ENCODE data around the gene CNTN5. TPM values are rescaled to one million over a fixed set of nuclear protein-coding genes. Genes with fewer than 3 reads are reported as not detected.

The CNTN5 gene
- total RNA-seq, 4 donors from 2014 or later = not detected

- TF ChIP-seq POLR2AphosphoS5 (IDR thresholded peaks at IDR 0.05) (no peak), CTCF (IDR thresholded peaks at IDR 0.05) (no peak), EP300 (IDR thresholded peaks at IDR 0.05) (no peak), POLR2A (IDR thresholded peaks at IDR 0.05) (no peak)
- no peaks in the 10 kb centered on the region for H3K4me1 ChIP-seq
- no peak overlapping the region for H3K4me3 ChIP-seq
- no peaks in the 10 kb centered on the region for H3K36me3 ChIP-seq
- 59% methylated on average over 3 of the region's 3 CpGs for WGBS
- H3K27ac ChIP-seq = no peak overlapping the region
- no peaks in the 10 kb centered on the region for H3K9me3 ChIP-seq
- DNase-seq (ENCODE audit: low spot score in 2 of 2) = no peak
- H3K27me3 ChIP-seq = no peaks in the 10 kb centered on the region
Observed at GRCh38 chr11:99708928-99709672, 688.4 kb downstream of the CNTN5 start.

- no peaks in the 10 kb centered on the region for H3K27me3 ChIP-seq
- no peak overlapping the region for H3K27ac ChIP-seq
- WGBS = 62% methylated on average over 3 of the region's 3 CpGs
- no peaks in the 10 kb centered on the region for H3K9me3 ChIP-seq
- no peak for TF ChIP-seq POLR2A (IDR thresholded peaks at IDR 0.05)
- no peak for TF ChIP-seq POLR2AphosphoS5 (IDR thresholded peaks at IDR 0.05)
- no peak for TF ChIP-seq EP300 (IDR thresholded peaks at IDR 0.05)
- TF ChIP-seq CTCF (IDR thresholded peaks at IDR 0.05) = no peak
- H3K4me1 ChIP-seq = no peaks in the 10 kb centered on the region
- DNase-seq (ENCODE audit: low spot score in 2 of 2) = no peak
- H3K4me3 ChIP-seq = no peak overlapping the region
- H3K36me3 ChIP-seq = no peaks in the 10 kb centered on the region
Observed at GRCh38 chr11:99716302-99716701, 695.6 kb downstream of the CNTN5 start.

GRCh38 chr11:99718291-99718690 is 697.5 kb downstream of the CNTN5 start:
- no peak for DNase-seq (ENCODE audit: low spot score in 2 of 2)
- TF ChIP-seq POLR2A (IDR thresholded peaks at IDR 0.05) (no peak), POLR2AphosphoS5 (IDR thresholded peaks at IDR 0.05) (no peak), CTCF (IDR thresholded peaks at IDR 0.05) (no peak), EP300 (IDR thresholded peaks at IDR 0.05) (no peak)
- Histone ChIP-seq H3K36me3 (no peaks in the 10 kb centered on the region), H3K27ac (no peak overlapping the region), H3K27me3 (no peaks in the 10 kb centered on the region), H3K9me3 (peaks cover 3% of the 10 kb centered on the region), H3K4me1 (no peaks in the 10 kb centered on the region), H3K4me3 (no peak overlapping the region)

- H3K27ac ChIP-seq = no peak overlapping the region
- H3K27me3 ChIP-seq = no peaks in the 10 kb centered on the region
- H3K4me1 ChIP-seq = no peaks in the 10 kb centered on the region
- H3K9me3 ChIP-seq = no peaks in the 10 kb centered on the region
- TF ChIP-seq EP300 (IDR thresholded peaks at IDR 0.05) (no peak), CTCF (IDR thresholded peaks at IDR 0.05) (no peak), POLR2A (IDR thresholded peaks at IDR 0.05) (no peak), POLR2AphosphoS5 (IDR thresholded peaks at IDR 0.05) (no peak)
- no peak overlapping the region for H3K4me3 ChIP-seq
- WGBS = 36% methylated on average over 4 of the region's 4 CpGs
- no peaks in the 10 kb centered on the region for H3K36me3 ChIP-seq
- DNase-seq (ENCODE audit: low spot score in 2 of 2) = no peak
Observed at GRCh38 chr11:99739464-99740089, 718.8 kb downstream of the CNTN5 start.

- no peak overlapping the region for H3K4me3 ChIP-seq
- DNase-seq (ENCODE audit: low spot score in 2 of 2) = no peak
- WGBS = 57% methylated on average over 2 of the region's 2 CpGs
- no peak overlapping the region for H3K27ac ChIP-seq
- no peaks in the 10 kb centered on the region for H3K9me3 ChIP-seq
- H3K4me1 ChIP-seq = no peaks in the 10 kb centered on the region
- TF ChIP-seq EP300 (IDR thresholded peaks at IDR 0.05) = no peak
- no peak for TF ChIP-seq POLR2AphosphoS5 (IDR thresholded peaks at IDR 0.05)
- no peak for TF ChIP-seq POLR2A (IDR thresholded peaks at IDR 0.05)
- TF ChIP-seq CTCF (IDR thresholded peaks at IDR 0.05) = no peak
- H3K27me3 ChIP-seq = no peaks in the 10 kb centered on the region
- H3K36me3 ChIP-seq = no peaks in the 10 kb centered on the region
Observed at GRCh38 chr11:99742501-99742900, 721.8 kb downstream of the CNTN5 start.

Measured in suprapubic skin (tissue), 4 donors.